ENCODE results near the gene SIX5. TPM values are rescaled to one million over a fixed set of nuclear protein-coding genes. Genes with fewer than 3 reads are reported as not detected.

The SIX5 gene
- total RNA-seq, 1 donor from 2014 or later: 20.6 TPM

DNA sequence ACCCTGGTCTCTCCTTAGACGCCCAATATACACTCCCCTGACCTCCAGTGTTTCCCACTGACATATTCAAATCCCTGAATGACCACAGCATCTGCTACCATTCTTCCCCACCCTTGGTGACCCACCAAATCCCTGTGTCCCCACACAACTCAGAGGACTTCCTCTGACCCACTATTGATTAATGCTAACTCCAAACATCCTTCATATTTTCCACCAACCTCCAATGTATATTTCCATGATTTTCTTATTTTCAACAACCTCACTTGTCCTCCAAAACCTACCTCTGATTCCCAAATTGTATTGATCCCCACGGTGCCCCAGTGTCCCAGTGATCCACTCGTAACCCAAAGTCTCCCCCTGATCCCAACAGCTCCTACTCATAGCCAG, 24.1 kb upstream of the SIX5 start:
- Histone ChIP-seq H3K4me1 (peaks cover 23% of the 10 kb centered on the region), H3K9me3 (no peaks in the 10 kb centered on the region), H3K4me3 (peak overlapping the region in 1 of 2 donors; percentile 65), H3K27ac (no peak overlapping the region), H3K27me3 (no peaks in the 10 kb centered on the region), H3K36me3 (peaks cover 0 to 26% of the 10 kb centered on the region in 2 donors)
- intact Hi-C loops (cut with DNase I): no loop called here
- TF ChIP-seq, protein P1, sequence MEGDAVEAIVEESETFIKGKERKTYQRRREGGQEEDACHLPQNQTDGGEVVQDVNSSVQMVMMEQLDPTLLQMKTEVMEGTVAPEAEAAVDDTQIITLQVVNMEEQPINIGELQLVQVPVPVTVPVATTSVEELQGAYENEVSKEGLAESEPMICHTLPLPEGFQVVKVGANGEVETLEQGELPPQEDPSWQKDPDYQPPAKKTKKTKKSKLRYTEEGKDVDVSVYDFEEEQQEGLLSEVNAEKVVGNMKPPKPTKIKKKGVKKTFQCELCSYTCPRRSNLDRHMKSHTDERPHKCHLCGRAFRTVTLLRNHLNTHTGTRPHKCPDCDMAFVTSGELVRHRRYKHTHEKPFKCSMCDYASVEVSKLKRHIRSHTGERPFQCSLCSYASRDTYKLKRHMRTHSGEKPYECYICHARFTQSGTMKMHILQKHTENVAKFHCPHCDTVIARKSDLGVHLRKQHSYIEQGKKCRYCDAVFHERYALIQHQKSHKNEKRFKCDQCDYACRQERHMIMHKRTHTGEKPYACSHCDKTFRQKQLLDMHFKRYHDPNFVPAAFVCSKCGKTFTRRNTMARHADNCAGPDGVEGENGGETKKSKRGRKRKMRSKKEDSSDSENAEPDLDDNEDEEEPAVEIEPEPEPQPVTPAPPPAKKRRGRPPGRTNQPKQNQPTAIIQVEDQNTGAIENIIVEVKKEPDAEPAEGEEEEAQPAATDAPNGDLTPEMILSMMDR (IDR thresholded peaks at IDR 0.05): no peak
- TF ChIP-seq POLR2AphosphoS5 (IDR thresholded peaks at IDR 0.05; ENCODE audit: insufficient read depth in 1 of 2, low read depth in 1 of 2) (no peak), POLR2A (IDR thresholded peaks at IDR 0.05) (no peak)
- no peak for DNase-seq (ENCODE audit: extremely low spot score in 2 of 2)

DNA sequence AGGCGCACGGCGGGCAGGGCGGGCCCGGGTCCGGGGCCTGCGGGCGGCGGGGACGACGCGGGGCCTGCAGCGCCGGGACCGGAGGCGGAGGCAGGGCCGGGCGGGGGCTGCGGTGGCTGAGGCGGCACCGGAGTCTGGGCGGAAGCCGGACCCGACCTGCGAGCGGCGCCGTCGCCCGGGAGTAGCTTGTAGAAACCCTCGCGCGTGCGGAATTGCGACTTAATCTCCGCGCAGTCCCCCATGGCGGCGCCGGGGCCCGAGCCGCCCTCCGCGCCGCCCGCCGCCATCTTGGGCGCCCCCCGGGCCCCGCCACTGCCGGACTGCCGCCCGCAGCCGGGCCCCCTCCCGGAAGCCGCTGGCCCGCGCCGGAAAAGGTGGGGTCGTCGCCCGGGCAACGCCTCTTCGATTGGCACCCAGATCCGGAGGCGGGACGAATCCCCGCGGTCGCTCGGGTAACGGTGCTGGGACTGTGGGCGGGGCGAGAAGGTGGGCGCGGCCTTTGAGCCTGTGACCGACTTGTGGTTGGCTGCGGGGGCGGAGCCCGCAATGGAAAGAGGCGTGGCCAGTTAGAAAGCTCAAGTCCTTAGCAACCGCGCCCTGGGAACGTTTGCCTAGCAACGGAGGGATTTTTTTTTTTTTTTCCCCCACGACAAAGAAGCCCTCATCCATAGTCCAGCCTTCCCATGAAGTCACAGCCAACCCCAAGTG, 23.6 kb upstream of the SIX5 start, which contains the start of gene DMWD:
Gene DMWD (minus strand): TSS at position 376 of the 708 bp plus-strand sequence. CDS start 89 bp downstream, at position 287.
- peaks cover 0 to 32% of the 10 kb centered on the region in 2 donors for H3K36me3 ChIP-seq
- H3K4me3 ChIP-seq: peak within 1 kb of the TSS; percentile 65 to 82
- peak in 1 of 2 donors; percentile 98 for DNase-seq (ENCODE audit: extremely low spot score in 2 of 2)
- H3K9me3 ChIP-seq: no peaks in the 10 kb centered on the region
- peak within 1 kb of the TSS; percentile 62 for H3K27ac ChIP-seq
- H3K4me1 ChIP-seq: peaks cover 23% of the 10 kb centered on the region
- intact Hi-C loops (cut with DNase I): no loop called here
- H3K27me3 ChIP-seq: no peaks in the 10 kb centered on the region
- TF ChIP-seq POLR2AphosphoS5 (IDR thresholded peaks at IDR 0.05; ENCODE audit: insufficient read depth in 1 of 2, low read depth in 1 of 2): peak; percentile 62 to 69
- TF ChIP-seq, protein P1 (IDR thresholded peaks at IDR 0.05): no peak
- TF ChIP-seq POLR2A (IDR thresholded peaks at IDR 0.05): peak in 1 of 2 donors; percentile 69

DNA sequence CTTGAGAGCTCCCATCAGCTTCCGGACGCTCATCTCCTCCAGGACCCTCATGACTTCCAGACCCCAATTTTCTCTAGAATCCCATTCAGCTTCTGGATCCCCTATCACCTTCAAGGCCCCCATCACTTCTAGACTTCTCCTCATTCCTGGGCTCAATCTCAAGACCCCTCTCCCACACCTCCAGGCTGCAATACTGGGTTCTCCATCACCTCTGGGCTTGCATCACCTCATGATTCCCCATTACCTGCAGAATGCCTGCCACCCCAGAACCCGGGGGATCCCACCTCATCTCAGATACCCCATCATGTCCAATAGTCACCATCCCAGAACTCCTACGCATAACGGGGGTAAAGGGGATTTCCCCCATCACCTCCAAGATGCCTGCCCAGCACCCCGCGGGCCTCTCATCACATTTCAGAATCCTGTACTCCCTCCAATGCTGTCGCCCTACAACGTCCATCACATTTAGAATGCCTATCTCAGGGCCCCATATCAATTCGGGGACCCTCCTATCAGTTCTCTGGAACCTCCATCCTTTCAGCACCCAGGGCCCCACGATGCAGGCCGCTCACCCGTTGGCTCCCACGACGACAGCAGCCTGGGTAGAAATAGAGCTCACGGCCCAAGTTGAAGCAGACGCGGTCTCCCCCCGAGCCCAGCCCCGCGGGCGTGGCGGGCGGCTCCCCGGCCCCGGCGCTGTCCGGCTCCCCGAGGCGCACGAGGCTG, 22.9 kb upstream of the SIX5 start:
- TF ChIP-seq, protein P1 (IDR thresholded peaks at IDR 0.05): no peak
- no peak for TF ChIP-seq POLR2AphosphoS5 (IDR thresholded peaks at IDR 0.05; ENCODE audit: insufficient read depth in 1 of 2, low read depth in 1 of 2)
- no peak for TF ChIP-seq POLR2A (IDR thresholded peaks at IDR 0.05)
- peak overlapping the region; percentile 62 for H3K27ac ChIP-seq
- H3K9me3 ChIP-seq: no peaks in the 10 kb centered on the region
- intact Hi-C loops (cut with DNase I): no loop called here
- DNase-seq (ENCODE audit: extremely low spot score in 2 of 2): no peak
- H3K36me3 ChIP-seq: peaks cover 0 to 37% of the 10 kb centered on the region in 2 donors
- peaks cover 23% of the 10 kb centered on the region for H3K4me1 ChIP-seq
- H3K4me3 ChIP-seq: peak overlapping the region; percentile 65 to 82
- H3K27me3 ChIP-seq: no peaks in the 10 kb centered on the region

DNA sequence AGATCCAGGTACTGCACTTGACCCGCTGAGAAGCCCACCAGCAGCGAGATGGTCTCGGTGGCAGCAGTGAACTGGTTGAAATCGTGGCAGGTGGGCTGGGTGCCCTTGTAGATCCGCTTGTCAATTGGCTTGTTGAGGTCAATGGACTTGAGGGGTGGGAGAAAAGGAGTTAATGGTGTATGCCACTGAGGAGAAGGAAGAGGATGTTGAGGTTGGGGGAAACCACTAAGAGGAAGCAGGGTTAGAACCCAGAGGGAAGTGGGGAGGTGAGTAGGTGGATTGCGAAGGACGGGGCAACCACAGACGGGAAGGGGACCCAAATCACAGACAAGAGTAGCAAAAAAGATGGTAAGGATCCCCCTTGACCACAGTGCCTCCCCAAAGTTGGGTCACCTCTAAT, 21.9 kb upstream of the SIX5 start:
- Histone ChIP-seq H3K4me1 (peaks cover 23% of the 10 kb centered on the region), H3K36me3 (peaks cover 0 to 47% of the 10 kb centered on the region in 2 donors), H3K27ac (no peak overlapping the region), H3K4me3 (no peak overlapping the region), H3K27me3 (no peaks in the 10 kb centered on the region), H3K9me3 (no peaks in the 10 kb centered on the region)
- DNase-seq (ENCODE audit: extremely low spot score in 2 of 2): no peak
- intact Hi-C loops (cut with DNase I): no loop called here
- no peak for TF ChIP-seq POLR2A (IDR thresholded peaks at IDR 0.05)
- TF ChIP-seq POLR2AphosphoS5 (IDR thresholded peaks at IDR 0.05; ENCODE audit: insufficient read depth in 1 of 2, low read depth in 1 of 2): no peak
- TF ChIP-seq, protein P1 (IDR thresholded peaks at IDR 0.05): no peak
